ENCODE measurements around the gene TRIM49C. TPM values are rescaled to one million over a fixed set of nuclear protein-coding genes. Genes with fewer than 3 reads are reported as not detected.
A peak's percentile ranks its signal among the peaks of the same experiment; 100 is the strongest.
"Not testable (repeated sequence)": the region's sequence is repeated elsewhere in the genome, so short reads cannot be mapped to it uniquely, and the experiment has no call there.

Gene TRIM49C, protein sequence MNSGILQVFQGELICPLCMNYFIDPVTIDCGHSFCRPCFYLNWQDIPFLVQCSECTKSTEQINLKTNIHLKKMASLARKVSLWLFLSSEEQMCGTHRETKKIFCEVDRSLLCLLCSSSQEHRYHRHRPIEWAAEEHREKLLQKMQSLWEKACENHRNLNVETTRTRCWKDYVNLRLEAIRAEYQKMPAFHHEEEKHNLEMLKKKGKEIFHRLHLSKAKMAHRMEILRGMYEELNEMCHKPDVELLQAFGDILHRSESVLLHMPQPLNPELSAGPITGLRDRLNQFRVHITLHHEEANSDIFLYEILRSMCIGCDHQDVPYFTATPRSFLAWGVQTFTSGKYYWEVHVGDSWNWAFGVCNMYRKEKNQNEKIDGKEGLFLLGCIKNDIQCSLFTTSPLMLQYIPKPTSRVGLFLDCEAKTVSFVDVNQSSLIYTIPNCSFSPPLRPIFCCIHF
- polyA plus RNA-seq (2013, experiment 1 of 2), result not detected
- polyA plus RNA-seq (2013, experiment 2 of 2), result not detected

DNA sequence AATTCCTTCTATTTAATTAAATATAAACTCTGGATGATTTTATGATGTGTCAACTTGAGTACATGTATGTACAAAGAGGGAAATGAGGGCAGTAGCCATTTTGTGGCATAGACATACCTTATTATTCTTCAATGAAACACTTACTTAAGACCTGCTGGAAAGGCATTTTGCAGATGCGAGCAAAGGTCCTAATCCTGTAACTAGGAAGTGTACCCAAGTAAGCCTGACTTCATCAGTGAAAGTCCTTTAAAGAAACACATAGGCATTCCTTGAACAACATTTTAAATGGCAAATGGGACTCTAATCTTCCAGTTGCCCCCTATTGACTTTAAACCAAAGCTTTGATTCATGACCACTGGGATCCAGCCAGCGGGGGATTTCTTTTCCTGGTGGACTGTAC is at the start of gene TRIM49C:
Gene TRIM49C, plus strand, starts transcription at position 301 of the 400 bp plus-strand sequence. CDS start 4,106 bp downstream, outside the sequence.
- not testable (repeated sequence) for H2BK120ac ChIP-seq (ENCODE audit: low read depth, low read length); H3K18ac ChIP-seq (ENCODE audit: low read length); H2BK12ac ChIP-seq (ENCODE audit: low read length); H3K9me3 ChIP-seq (replicated peaks in 1 of 2; ENCODE audit: control insufficient read depth in 2 of 2, insufficient read depth in 1 of 2, low read depth in 1 of 2, low read length in 2 of 2); H3K36me3 ChIP-seq (replicated peaks in 1 of 2; ENCODE audit: control insufficient read depth in 2 of 2, insufficient read depth in 2 of 2, low read length in 2 of 2); H3K4me1 ChIP-seq (ENCODE audit: control insufficient read depth in 2 of 2, insufficient read depth in 1 of 2, low read depth in 1 of 2, low read length in 2 of 2); H2AK5ac ChIP-seq (ENCODE audit: low read depth, low read length); H3K4me3 ChIP-seq (ENCODE audit: low read length in 2 of 2); H3K23ac ChIP-seq (ENCODE audit: low read depth, low read length, poor library complexity); H3K79me1 ChIP-seq (ENCODE audit: low read depth, low read length); H3K14ac ChIP-seq (ENCODE audit: low read length); H3K4me2 ChIP-seq (ENCODE audit: insufficient read depth, low read length, poor library complexity, severe bottlenecking); H2BK5ac ChIP-seq (ENCODE audit: low read length); H4K91ac ChIP-seq (ENCODE audit: low read depth, low read length, poor library complexity); H3K27me3 ChIP-seq (ENCODE audit: control insufficient read depth in 3 of 3, insufficient read depth in 3 of 3, low read depth in 1 of 3, low read length in 3 of 3); H2BK15ac ChIP-seq (ENCODE audit: low read length); H4K8ac ChIP-seq (ENCODE audit: low read depth, low read length); DNase-seq (ENCODE audit: low spot score); H3K4ac ChIP-seq (ENCODE audit: low read length); H2AFZ ChIP-seq (ENCODE audit: low read length); H3K9ac ChIP-seq (ENCODE audit: low read depth, low read length, poor library complexity); H3K27ac ChIP-seq (replicated peaks; ENCODE audit: low read length)
- WGBS, 2 donors (ENCODE audit: extremely low coverage in 2 of 2, insufficient read length in 2 of 2, insufficient replicate concordance in 1 of 2), result no CpG with 5 or more reads among the region's 2 CpGs

DNA sequence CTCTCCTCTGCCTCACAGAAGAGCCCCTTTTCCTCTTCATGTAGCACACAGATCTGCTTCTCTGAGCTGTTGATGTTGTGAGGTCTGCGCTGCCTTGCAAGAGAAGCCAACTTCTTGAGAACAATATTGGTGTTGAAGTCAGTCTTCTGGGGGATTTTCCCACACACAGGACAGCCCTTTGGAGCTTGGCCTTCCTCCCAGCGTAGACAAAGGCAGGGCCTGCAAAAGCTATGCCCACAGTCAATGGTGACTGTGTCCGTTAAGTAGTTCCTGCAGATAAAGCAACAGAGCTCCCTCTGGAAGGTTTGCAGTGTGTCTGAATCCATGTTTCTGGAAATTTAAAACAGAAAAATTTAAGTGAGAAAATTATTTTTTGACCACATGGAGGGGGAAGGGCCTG is 6.7 kb upstream of the TRIM49C start:
- H2AK5ac ChIP-seq (ENCODE audit: low read depth, low read length); H2BK5ac ChIP-seq (ENCODE audit: low read length); H4K8ac ChIP-seq (ENCODE audit: low read depth, low read length); H3K9ac ChIP-seq (ENCODE audit: low read depth, low read length, poor library complexity); H3K27me3 ChIP-seq (ENCODE audit: control insufficient read depth in 3 of 3, insufficient read depth in 3 of 3, low read depth in 1 of 3, low read length in 3 of 3); H3K9me3 ChIP-seq (replicated peaks in 1 of 2; ENCODE audit: control insufficient read depth in 2 of 2, insufficient read depth in 1 of 2, low read depth in 1 of 2, low read length in 2 of 2); H2BK120ac ChIP-seq (ENCODE audit: low read depth, low read length); H2BK15ac ChIP-seq (ENCODE audit: low read length); H3K4me1 ChIP-seq (ENCODE audit: control insufficient read depth in 2 of 2, insufficient read depth in 1 of 2, low read depth in 1 of 2, low read length in 2 of 2); H2BK12ac ChIP-seq (ENCODE audit: low read length); H3K4me3 ChIP-seq (ENCODE audit: low read length in 2 of 2); H3K4me2 ChIP-seq (ENCODE audit: insufficient read depth, low read length, poor library complexity, severe bottlenecking); H3K18ac ChIP-seq (ENCODE audit: low read length); H3K36me3 ChIP-seq (replicated peaks in 1 of 2; ENCODE audit: control insufficient read depth in 2 of 2, insufficient read depth in 2 of 2, low read length in 2 of 2); H3K4ac ChIP-seq (ENCODE audit: low read length); H2AFZ ChIP-seq (ENCODE audit: low read length); H3K79me1 ChIP-seq (ENCODE audit: low read depth, low read length); H4K91ac ChIP-seq (ENCODE audit: low read depth, low read length, poor library complexity); H3K14ac ChIP-seq (ENCODE audit: low read length); H3K23ac ChIP-seq (ENCODE audit: low read depth, low read length, poor library complexity); DNase-seq (ENCODE audit: low spot score); H3K27ac ChIP-seq (replicated peaks; ENCODE audit: low read length): not testable (repeated sequence)
- WGBS, 2 donors (ENCODE audit: extremely low coverage in 2 of 2, insufficient read length in 2 of 2, insufficient replicate concordance in 1 of 2), result no CpG with 5 or more reads among the region's 3 CpGs

DNA sequence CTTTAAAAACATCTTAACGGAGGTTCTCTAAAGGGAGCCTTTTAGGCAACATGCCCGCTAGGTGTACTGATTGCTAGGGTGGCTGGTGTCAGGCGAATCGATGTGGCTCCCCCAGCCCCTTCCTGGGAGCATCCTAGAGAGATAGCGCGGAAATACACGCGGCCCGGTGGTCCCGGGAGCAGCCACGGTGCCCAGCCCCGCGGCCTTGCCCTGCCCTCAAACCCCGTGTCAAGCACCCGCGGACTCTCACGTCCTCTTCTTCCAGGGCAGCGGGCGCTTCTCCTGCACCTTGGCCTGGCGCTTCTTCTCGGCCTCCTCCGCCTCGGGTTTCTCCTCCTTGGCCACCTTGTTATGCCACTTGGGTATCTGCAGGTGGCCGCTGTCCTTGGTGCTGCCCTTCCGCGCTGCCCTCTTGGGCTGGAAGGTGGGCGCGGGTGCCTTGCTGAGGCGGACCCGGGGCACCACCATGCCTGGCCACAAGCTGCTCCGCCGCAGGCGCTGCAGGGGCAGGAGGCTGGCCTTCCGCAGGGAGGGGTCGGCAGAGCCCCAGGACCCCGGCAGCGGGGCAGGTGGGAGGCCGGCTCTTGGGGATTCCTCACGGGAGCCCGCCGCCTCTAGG is 20.8 kb downstream of the TRIM49C start:
- not testable (repeated sequence) for H3K4me2 ChIP-seq (ENCODE audit: insufficient read depth, low read length, poor library complexity, severe bottlenecking); DNase-seq (ENCODE audit: low spot score)

DNA sequence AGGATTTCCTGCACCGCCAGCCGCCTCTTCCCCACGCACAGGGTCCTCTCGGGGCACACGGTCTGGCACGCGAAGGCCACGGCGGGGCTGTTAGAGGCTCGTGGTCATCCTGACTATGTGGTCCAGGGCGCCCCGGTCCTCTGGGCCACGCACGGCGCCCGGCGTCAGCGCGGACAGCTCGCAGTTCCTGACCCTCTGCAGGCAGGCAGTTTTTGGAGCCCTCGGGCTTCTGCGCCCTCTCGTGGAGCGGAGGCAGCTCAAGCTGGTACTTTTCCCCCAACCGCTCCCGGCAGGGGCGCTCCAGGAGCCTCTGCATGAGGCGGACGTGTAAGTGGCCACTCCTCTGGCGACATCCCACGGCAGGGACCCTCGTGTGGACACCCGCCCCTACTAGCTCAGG is 21.4 kb downstream of the TRIM49C start:
- not testable (repeated sequence) for H3K9me3 ChIP-seq (replicated peaks in 1 of 2; ENCODE audit: control insufficient read depth in 2 of 2, insufficient read depth in 1 of 2, low read depth in 1 of 2, low read length in 2 of 2); H4K8ac ChIP-seq (ENCODE audit: low read depth, low read length); H2BK15ac ChIP-seq (ENCODE audit: low read length); H3K4me1 ChIP-seq (ENCODE audit: control insufficient read depth in 2 of 2, insufficient read depth in 1 of 2, low read depth in 1 of 2, low read length in 2 of 2); H3K14ac ChIP-seq (ENCODE audit: low read length); H4K91ac ChIP-seq (ENCODE audit: low read depth, low read length, poor library complexity); DNase-seq (ENCODE audit: low spot score); H3K9ac ChIP-seq (ENCODE audit: low read depth, low read length, poor library complexity); H2BK12ac ChIP-seq (ENCODE audit: low read length); H3K79me1 ChIP-seq (ENCODE audit: low read depth, low read length); H3K27me3 ChIP-seq (ENCODE audit: control insufficient read depth in 3 of 3, insufficient read depth in 3 of 3, low read depth in 1 of 3, low read length in 3 of 3); H3K36me3 ChIP-seq (replicated peaks in 1 of 2; ENCODE audit: control insufficient read depth in 2 of 2, insufficient read depth in 2 of 2, low read length in 2 of 2); H3K4me3 ChIP-seq (ENCODE audit: low read length in 2 of 2); H3K18ac ChIP-seq (ENCODE audit: low read length); H3K4ac ChIP-seq (ENCODE audit: low read length); H2AK5ac ChIP-seq (ENCODE audit: low read depth, low read length); H3K23ac ChIP-seq (ENCODE audit: low read depth, low read length, poor library complexity); H2BK5ac ChIP-seq (ENCODE audit: low read length); H2BK120ac ChIP-seq (ENCODE audit: low read depth, low read length); H3K27ac ChIP-seq (replicated peaks; ENCODE audit: low read length); H3K4me2 ChIP-seq (ENCODE audit: insufficient read depth, low read length, poor library complexity, severe bottlenecking)
- no CpG with 5 or more reads among the region's 33 CpGs for WGBS, 2 donors (ENCODE audit: extremely low coverage in 2 of 2, insufficient read length in 2 of 2, insufficient replicate concordance in 1 of 2)
- H2AFZ ChIP-seq (ENCODE audit: low read length), result peak overlapping the region; percentile 40

More for the DNA sequence above, 20.8 kb downstream of the TRIM49C start:
- not testable (repeated sequence) for H3K4me3 ChIP-seq (ENCODE audit: low read length in 2 of 2); H2AK5ac ChIP-seq (ENCODE audit: low read depth, low read length); H3K27me3 ChIP-seq (ENCODE audit: control insufficient read depth in 3 of 3, insufficient read depth in 3 of 3, low read depth in 1 of 3, low read length in 3 of 3); H3K9ac ChIP-seq (ENCODE audit: low read depth, low read length, poor library complexity); H4K91ac ChIP-seq (ENCODE audit: low read depth, low read length, poor library complexity); H3K18ac ChIP-seq (ENCODE audit: low read length); H3K23ac ChIP-seq (ENCODE audit: low read depth, low read length, poor library complexity); H3K36me3 ChIP-seq (replicated peaks in 1 of 2; ENCODE audit: control insufficient read depth in 2 of 2, insufficient read depth in 2 of 2, low read length in 2 of 2); H2BK15ac ChIP-seq (ENCODE audit: low read length); H3K27ac ChIP-seq (replicated peaks; ENCODE audit: low read length); H3K4ac ChIP-seq (ENCODE audit: low read length); H3K79me1 ChIP-seq (ENCODE audit: low read depth, low read length); H3K14ac ChIP-seq (ENCODE audit: low read length); H4K8ac ChIP-seq (ENCODE audit: low read depth, low read length); H2AFZ ChIP-seq (ENCODE audit: low read length); H3K9me3 ChIP-seq (replicated peaks in 1 of 2; ENCODE audit: control insufficient read depth in 2 of 2, insufficient read depth in 1 of 2, low read depth in 1 of 2, low read length in 2 of 2); H2BK5ac ChIP-seq (ENCODE audit: low read length); H2BK120ac ChIP-seq (ENCODE audit: low read depth, low read length); H2BK12ac ChIP-seq (ENCODE audit: low read length); H3K4me1 ChIP-seq (ENCODE audit: control insufficient read depth in 2 of 2, insufficient read depth in 1 of 2, low read depth in 1 of 2, low read length in 2 of 2)
- no CpG with 5 or more reads among the region's 41 CpGs for WGBS, 2 donors (ENCODE audit: extremely low coverage in 2 of 2, insufficient read length in 2 of 2, insufficient replicate concordance in 1 of 2)

Measured in neuronal stem cell (in vitro differentiated cells).